ENCODE results near the gene CEP112. TPM values are rescaled to one million over a fixed set of nuclear protein-coding genes. Genes with fewer than 3 reads are reported as not detected.

The CEP112 gene
- total RNA-seq, 1 donor from 2014 or later, result 13.6 TPM

DNA sequence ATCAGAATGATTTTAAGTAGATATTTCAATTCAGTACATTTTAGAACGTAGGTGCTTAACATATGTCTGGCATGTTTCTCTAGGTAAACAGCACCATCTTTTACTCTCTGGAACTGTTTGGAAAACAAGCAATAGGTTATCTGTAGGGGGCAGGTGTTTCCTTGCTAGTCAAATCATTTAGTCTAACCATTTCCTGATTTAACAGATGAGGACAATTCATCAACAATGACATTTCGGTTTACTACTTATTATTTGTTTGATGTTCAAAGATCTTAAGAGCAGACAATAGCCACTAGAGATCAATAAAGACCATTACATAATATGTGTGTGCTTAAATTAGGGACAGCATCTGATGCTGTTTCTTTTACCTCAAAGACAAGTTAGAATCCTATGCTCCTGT, 173.1 kb downstream of the CEP112 start:
- no peak for ATAC-seq
- intact Hi-C loops (cut with micrococcal nuclease), result no loop called here

DNA sequence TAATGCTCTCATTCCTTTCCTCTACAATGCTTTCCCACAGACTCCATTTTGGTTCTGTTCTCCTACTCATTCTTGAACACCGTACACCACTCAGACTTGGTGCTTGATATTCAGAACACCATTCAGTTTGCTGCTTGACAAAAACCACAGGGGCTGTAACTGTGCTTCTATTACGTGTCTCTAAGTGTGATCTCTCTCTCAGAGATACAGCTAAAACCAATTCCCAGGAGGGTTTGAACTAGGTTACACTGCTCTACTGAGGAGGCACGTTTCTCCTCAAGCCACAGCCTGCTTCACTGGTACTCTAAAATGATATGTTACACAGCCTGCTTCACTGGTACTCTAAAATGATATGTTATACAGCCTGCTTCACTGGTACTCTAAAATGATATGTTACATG, 175.7 kb downstream of the CEP112 start:
- no peak for ATAC-seq
- intact Hi-C loops (cut with micrococcal nuclease), result no loop called here
- no peak for DNase-seq

More for the DNA sequence above, 173.1 kb downstream of the CEP112 start:
- DNase-seq, result no peak

DNA sequence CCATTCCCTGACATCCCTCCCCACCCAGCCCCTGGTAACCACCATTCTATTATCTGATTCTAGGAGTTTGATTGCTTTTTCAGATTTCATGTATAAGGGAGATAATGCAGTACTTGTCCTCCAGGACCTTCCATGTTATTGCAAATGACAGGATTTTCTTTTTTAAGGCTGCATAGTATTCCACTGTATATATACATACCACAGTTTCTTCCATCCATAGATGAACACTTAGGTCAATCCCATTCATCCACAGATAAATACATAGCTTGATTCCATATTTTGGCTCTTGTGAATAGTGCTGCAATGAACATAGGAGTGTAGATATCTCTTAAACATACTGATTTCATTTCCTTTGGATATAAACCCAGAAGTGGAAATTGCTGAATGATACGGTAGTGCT, 183.3 kb downstream of the CEP112 start:
- DNase-seq, result no peak
- intact Hi-C loops (cut with micrococcal nuclease), result no loop called here

DNA sequence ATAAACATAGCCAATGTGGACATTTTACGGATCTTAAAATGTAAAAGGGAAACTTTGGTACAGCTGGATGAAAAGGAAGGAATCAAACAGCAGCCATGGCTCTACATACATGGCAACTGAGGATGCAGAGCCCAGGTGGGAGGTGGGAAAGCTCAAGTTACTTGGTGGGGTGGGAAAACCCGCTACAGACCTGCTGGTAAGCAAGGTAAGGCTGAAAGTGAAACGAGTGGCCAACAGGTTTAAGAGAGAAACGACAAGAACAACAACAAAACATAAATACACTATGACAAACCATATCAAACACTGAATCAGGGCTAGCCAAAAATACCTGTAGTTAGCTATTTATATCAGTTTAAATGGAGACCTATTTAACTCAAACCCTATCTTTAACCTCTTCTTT, 185.3 kb downstream of the CEP112 start:
- intact Hi-C loops (cut with micrococcal nuclease), result no loop called here
- ATAC-seq (no peak), DNase-seq (no peak)

More for the DNA sequence above, 183.3 kb downstream of the CEP112 start:
- no peak for ATAC-seq

DNA sequence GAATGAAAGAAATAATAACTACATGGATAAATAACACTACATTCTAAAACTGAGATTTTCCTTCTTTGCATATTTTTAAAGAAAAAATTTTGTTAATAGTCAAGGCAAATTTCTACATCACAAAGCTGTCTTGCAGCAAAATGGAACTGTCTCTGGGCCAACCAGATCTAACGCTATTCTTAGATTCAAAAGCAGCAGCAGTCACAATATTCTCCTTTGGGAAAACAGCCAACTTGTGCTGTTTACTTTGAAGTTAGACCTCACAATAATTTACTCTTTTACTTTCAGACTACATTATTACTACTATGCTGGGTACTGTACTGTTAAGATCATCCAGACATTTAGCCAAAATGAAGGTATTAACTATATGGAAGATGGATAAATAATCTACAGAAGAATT, 189.1 kb downstream of the CEP112 start:
- DNase-seq (no peak), ATAC-seq (peak; percentile 57)
- intact Hi-C loops (cut with micrococcal nuclease), result no loop called here

GRCh38 chr17:66002063-66002585, 189.8 kb downstream of the CEP112 start:
- ATAC-seq (no peak), DNase-seq (no peak)
- intact Hi-C loops (cut with micrococcal nuclease), result no loop called here

- no peak for ATAC-seq
- intact Hi-C loops (cut with micrococcal nuclease), result no loop called here
These were observed 191.7 kb downstream of the CEP112 start for GRCh38 chr17:66000216-66000615.

GRCh38 chr17:65998675-65999074, 193.3 kb downstream of the CEP112 start:
- DNase-seq, result no peak
- intact Hi-C loops (cut with micrococcal nuclease), result no loop called here
- ATAC-seq, result no peak

More at GRCh38 chr17:66000216-66000615, 191.7 kb downstream of the CEP112 start:
- no peak for DNase-seq

DNA sequence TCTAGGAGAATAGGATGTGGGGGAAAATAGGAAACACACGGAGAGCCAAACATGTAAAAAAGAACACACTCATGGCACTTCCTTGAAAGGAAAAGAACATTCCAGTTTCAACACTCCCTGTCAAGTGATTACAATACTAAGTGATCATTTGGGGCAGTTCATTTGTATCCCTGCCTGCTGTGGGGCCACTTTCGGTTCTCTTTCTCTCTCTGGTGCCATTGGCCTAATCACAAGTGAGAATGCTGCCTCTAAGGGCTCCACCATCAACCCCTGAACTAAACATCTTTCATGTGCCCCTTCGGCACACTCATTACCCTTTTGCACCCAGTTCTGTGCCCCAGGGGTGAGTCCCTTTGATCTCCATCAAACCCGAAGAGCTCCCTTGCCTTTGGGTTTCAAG, 197.3 kb downstream of the CEP112 start:
- DNase-seq (no peak), ATAC-seq (no peak)
- intact Hi-C loops (cut with micrococcal nuclease), result no loop called here

- intact Hi-C loops (cut with micrococcal nuclease), result no loop called here
- DNase-seq, result no peak
- ATAC-seq, result no peak
These were observed 197.8 kb downstream of the CEP112 start for GRCh38 chr17:65994114-65994513.

DNA sequence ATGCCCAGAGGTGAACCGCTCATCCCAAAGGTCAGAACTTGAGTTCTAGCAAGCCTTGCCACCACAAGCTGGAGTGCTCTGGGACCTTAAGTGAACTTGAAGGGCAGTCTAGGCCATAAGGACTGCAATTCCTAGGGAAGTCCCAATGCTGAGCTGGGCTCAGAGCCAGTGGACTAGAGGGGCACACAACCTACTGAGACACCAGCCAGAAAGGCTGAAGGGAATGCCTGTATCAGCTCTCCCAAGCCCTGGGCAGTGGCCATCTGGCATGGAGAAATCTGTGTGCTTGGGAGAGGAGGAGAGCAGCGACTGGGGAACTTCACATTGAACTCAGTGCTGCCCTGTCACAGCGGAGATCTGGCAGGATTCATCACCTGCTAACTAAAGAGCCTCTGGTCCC, 201.3 kb downstream of the CEP112 start:
- DNase-seq, result peak; percentile 83
- intact Hi-C loops (cut with micrococcal nuclease), result no loop called here
- ATAC-seq, result peak; percentile 100

- intact Hi-C loops (cut with micrococcal nuclease), result no loop called here
These were observed 203.5 kb downstream of the CEP112 start for GRCh38 chr17:65988451-65988850.

DNA sequence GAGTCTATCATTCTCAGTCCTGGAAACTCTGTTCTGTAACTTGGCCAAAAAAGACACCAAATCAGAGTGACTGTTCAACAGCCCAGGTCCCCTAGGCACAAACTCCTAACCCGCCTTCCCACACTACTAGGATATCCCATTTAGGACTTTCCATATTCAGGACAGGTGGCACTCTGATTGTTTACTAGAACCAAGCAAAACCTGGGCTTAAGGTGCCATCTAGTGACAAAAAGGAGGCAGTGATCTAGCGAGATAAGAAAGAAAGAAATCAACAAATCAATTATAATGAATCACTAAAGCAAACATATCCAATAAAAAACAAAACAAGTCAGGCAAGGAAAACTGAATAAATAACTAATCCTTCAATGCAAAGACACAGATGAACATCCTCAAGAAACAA, 203.9 kb downstream of the CEP112 start:
- no peak for ATAC-seq
- no peak for DNase-seq
- intact Hi-C loops (cut with micrococcal nuclease), result no loop called here

More at GRCh38 chr17:65988451-65988850, 203.5 kb downstream of the CEP112 start:
- ATAC-seq, result no peak
- DNase-seq, result no peak

DNA sequence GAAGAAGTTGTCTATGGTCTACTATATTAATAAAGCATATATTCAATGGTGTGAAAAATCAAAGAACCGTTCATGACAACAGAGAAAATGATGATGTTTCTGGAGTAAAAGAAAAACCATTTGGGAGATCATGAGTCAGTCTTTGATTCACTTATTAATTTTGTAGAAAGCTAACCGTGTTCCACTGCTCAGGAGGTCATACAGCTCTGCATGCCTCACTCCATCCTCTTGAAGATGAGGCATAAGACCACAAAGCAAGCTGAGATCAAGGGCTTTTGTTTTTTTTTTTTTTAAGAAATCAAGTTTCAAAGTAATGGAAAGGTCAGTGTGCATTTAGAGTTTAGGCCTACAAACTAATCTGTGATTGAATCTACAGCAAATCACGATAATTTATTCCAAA, 206.4 kb downstream of the CEP112 start:
- no peak for ATAC-seq
- intact Hi-C loops (cut with micrococcal nuclease), result no loop called here
- DNase-seq, result no peak

DNA sequence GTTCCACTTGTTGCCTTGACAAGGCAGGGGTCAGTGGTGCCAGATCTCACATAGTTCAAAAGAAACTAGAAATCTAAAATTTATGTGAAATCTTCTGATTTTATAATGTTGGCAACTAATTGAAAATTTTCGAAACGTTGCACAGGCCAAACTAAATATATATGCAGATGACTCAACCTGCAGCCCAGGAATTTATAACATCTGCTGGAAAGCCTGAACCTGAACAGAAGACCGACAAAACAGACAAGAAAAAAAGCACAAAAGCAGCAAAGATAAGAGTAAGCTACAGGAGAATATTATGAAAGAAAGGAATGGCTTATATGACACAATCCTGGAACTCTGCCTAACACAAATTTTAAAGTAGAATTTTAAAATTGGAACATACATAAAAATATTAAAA, 207.6 kb downstream of the CEP112 start:
- ATAC-seq (no peak), DNase-seq (no peak)
- intact Hi-C loops (cut with micrococcal nuclease), result no loop called here

DNA sequence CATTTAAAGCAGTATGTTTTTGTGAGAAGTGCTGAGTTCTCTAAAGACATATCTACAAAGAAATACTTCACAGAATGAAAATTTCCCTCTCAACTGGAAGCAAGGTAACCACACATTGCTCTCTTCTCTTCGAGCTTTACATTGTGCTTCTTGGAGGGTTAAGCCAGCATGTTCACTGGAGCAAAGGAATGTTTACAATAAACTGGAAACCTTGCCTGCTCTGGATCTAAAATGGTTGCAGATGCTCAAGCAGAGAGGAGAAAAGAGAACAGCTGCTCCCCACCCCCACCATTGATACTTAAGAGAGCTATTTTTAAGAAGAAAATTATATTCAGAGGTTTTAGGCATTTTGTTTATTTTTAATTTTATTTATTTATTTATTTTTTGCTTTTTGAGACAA, 213.1 kb downstream of the CEP112 start:
- DNase-seq (no peak), ATAC-seq (no peak)
- intact Hi-C loops (cut with micrococcal nuclease), result no loop called here

- intact Hi-C loops (cut with micrococcal nuclease), result no loop called here
- no peak for DNase-seq
- no peak for ATAC-seq
These were observed 214.9 kb downstream of the CEP112 start for GRCh38 chr17:65977041-65977440.

- DNase-seq (no peak), ATAC-seq (no peak)
- intact Hi-C loops (cut with micrococcal nuclease), result no loop called here
These were observed 216.1 kb downstream of the CEP112 start for GRCh38 chr17:65975878-65976277.

DNA sequence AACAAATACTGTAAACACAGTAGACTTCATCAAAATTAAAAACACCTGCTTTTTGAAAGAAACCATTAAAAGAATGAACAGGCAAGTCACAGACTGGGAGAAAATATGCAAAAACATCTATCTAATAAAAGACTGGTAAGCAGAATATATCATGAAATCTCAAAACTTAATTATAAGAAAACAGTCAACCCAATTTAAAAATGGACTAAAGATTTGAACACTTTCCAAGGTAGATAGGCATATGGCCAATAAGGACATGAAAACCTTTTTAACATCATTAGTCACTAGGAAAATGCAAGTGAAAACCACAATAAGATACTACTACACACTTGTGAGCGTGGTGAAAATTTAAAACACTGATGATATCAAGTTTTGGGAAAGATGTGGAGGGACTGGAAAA, 218.7 kb downstream of the CEP112 start:
- DNase-seq, result no peak
- intact Hi-C loops (cut with micrococcal nuclease), result no loop called here

GRCh38 chr17:65967372-65967771, 224.6 kb downstream of the CEP112 start:
- ATAC-seq (no peak), DNase-seq (no peak)
- intact Hi-C loops (cut with micrococcal nuclease), result no loop called here

More for the DNA sequence above, 218.7 kb downstream of the CEP112 start:
- no peak for ATAC-seq

DNA sequence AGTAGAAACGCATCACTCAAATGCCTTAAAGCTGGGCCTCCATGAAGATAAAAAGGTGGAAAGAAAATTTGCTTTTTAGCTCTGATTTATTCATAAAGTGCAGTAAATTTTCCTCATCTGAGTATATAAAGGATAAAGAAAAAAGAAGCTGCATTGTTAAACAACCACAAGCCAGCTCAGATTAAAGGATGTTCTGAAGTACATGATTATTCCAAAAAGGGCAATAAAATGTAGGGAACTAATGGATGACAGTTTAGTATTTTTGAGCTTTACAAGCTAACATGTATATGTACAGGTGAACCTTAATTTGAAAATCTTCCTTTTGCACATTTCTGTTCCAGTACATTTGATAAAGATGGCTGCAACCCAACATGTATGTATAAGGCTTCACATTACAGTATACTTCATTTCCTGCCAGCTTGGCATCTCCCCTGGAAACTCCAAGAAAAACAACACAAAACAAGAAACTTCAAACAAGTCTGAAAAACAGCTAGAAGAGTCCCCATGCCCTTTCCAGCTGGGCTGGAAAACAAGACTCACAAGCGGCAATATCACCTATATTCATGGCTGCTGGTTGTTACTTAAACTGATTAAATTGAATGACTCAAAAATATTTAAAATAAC, 225.7 kb downstream of the CEP112 start:
- no peak for DNase-seq
- intact Hi-C loops (cut with micrococcal nuclease), result no loop called here
- ATAC-seq, result no peak
